Stimulated activated memory B cell treated with anti-CD40 and anti-IgM and Interleukin-4, amounts not matched to agents 10 μg/mL and 1 μg/mL and 100 μg/mL, for 72 hours (primary cell): Measurements from ENCODE around the gene CEACAM20.
"Not testable (repeated sequence)": the region's sequence is repeated elsewhere in the genome, so short reads cannot be mapped to it uniquely, and the experiment has no call there.

ENCODE experiments used
- ATAC-seq: fragments of 150-1000 bp; cut with Tn5 transposase; 2 replicates; pipeline ENCODE4 v1.10.0; 2021
- H3K27ac Mint-ChIP-seq: one replicate; pipeline ENCODE4 v1.8.0; 2022; ENCODE audit warnings: mild to moderate bottlenecking, mixed read lengths
- H3K27me3 Mint-ChIP-seq: one replicate; pipeline ENCODE4 v1.8.0; 2022; ENCODE audit warnings: mixed read lengths
- H3K36me3 Mint-ChIP-seq: one replicate; pipeline ENCODE4 v1.8.0; 2022; ENCODE audit warnings: mixed read lengths
- H3K4me1 Mint-ChIP-seq: one replicate; pipeline ENCODE4 v1.8.0; 2022; ENCODE audit warnings: mixed read lengths
- H3K4me3 Mint-ChIP-seq: one replicate; pipeline ENCODE4 v1.8.0; 2022; ENCODE audit warnings: mild to moderate bottlenecking, moderate library complexity, mixed read lengths
- H3K9me3 Mint-ChIP-seq: one replicate; pipeline ENCODE4 v1.8.0; 2022; ENCODE audit warnings: mixed read lengths

Gene CEACAM20

GRCh38 chr19:44527554-44527953, 1.9 kb downstream of the CEACAM20 start:
- Mint-ChIP-seq H3K4me1 (no peaks in the 10 kb centered on the region), H3K36me3 (no peaks in the 10 kb centered on the region), H3K4me3 (no peak overlapping the region), H3K27me3 (peaks cover 38% of the 10 kb centered on the region), H3K9me3 (peaks cover 11% of the 10 kb centered on the region), H3K27ac (no peak overlapping the region)
- no peak for ATAC-seq

- ATAC-seq: no peak
- Mint-ChIP-seq H3K36me3 (no peaks in the 10 kb centered on the region), H3K4me3 (no peak overlapping the region), H3K27me3 (peaks cover 32% of the 10 kb centered on the region), H3K27ac (no peak overlapping the region), H3K4me1 (no peaks in the 10 kb centered on the region), H3K9me3 (peaks cover 11% of the 10 kb centered on the region)
These were observed 3.6 kb downstream of the CEACAM20 start for GRCh38 chr19:44525721-44526430.

GRCh38 chr19:44521370-44521769, 8.1 kb downstream of the CEACAM20 start:
- H3K9me3 Mint-ChIP-seq: peaks cover 4% of the 10 kb centered on the region
- ATAC-seq: no peak
- H3K27ac Mint-ChIP-seq: no peak overlapping the region
- no peaks in the 10 kb centered on the region for H3K27me3 Mint-ChIP-seq
- H3K36me3 Mint-ChIP-seq: no peaks in the 10 kb centered on the region
- H3K4me1 Mint-ChIP-seq: no peaks in the 10 kb centered on the region
- no peak overlapping the region for H3K4me3 Mint-ChIP-seq

- ATAC-seq: no peak
- H3K27me3 Mint-ChIP-seq: no peaks in the 10 kb centered on the region
- H3K4me3 Mint-ChIP-seq: no peak overlapping the region
- H3K27ac Mint-ChIP-seq: no peak overlapping the region
- H3K9me3 Mint-ChIP-seq: peaks cover 5% of the 10 kb centered on the region
- H3K36me3 Mint-ChIP-seq: no peaks in the 10 kb centered on the region
- H3K4me1 Mint-ChIP-seq: no peaks in the 10 kb centered on the region
These were observed 12.3 kb downstream of the CEACAM20 start for GRCh38 chr19:44517146-44517545.

GRCh38 chr19:44515907-44516306, 13.6 kb downstream of the CEACAM20 start:
- Mint-ChIP-seq H3K27me3 (peaks cover 9% of the 10 kb centered on the region), H3K36me3 (no peaks in the 10 kb centered on the region), H3K4me1 (no peaks in the 10 kb centered on the region), H3K27ac (no peak overlapping the region), H3K4me3 (no peak overlapping the region), H3K9me3 (peaks cover 10% of the 10 kb centered on the region)
- no peak for ATAC-seq

GRCh38 chr19:44515031-44515430, 14.4 kb downstream of the CEACAM20 start:
- Mint-ChIP-seq H3K4me3 (no peak overlapping the region), H3K27ac (no peak overlapping the region), H3K36me3 (peaks cover under 1% of the 10 kb centered on the region), H3K9me3 (peaks cover 16% of the 10 kb centered on the region), H3K27me3 (peaks cover 18% of the 10 kb centered on the region), H3K4me1 (no peaks in the 10 kb centered on the region)
- ATAC-seq: no peak

GRCh38 chr19:44512326-44513298, 16.9 kb downstream of the CEACAM20 start:
- peaks cover 32% of the 10 kb centered on the region for H3K9me3 Mint-ChIP-seq

GRCh38 chr19:44509478-44509877, 20.0 kb downstream of the CEACAM20 start:
- H3K27me3 Mint-ChIP-seq: peaks cover 61% of the 10 kb centered on the region
- H3K27ac Mint-ChIP-seq: no peak overlapping the region
- peaks cover 22% of the 10 kb centered on the region for H3K36me3 Mint-ChIP-seq

More at GRCh38 chr19:44512326-44513298, 16.9 kb downstream of the CEACAM20 start:
- no peak for ATAC-seq
- Mint-ChIP-seq H3K27ac (no peak overlapping the region), H3K36me3 (peaks cover 15% of the 10 kb centered on the region), H3K4me1 (no peaks in the 10 kb centered on the region), H3K4me3 (no peak overlapping the region), H3K27me3 (peaks cover 40% of the 10 kb centered on the region)

GRCh38 chr19:44499962-44500949, 29.2 kb downstream of the CEACAM20 start, which contains the start of gene ZNF180:
TSS of gene ZNF180 (minus strand) at chr19:44500522. CDS start at chr19:44497334, 3,188 bp downstream.
- Mint-ChIP-seq H3K27ac (peak within 1 kb of the TSS; percentile 87), H3K4me1 (peaks cover 42% of the 10 kb centered on the region), H3K4me3 (peak within 1 kb of the TSS; percentile 92), H3K27me3 (peaks cover 5% of the 10 kb centered on the region), H3K36me3 (peaks cover 51% of the 10 kb centered on the region), H3K9me3 (peaks cover 32% of the 10 kb centered on the region)
- peak; percentile 97 for ATAC-seq

More at GRCh38 chr19:44509478-44509877, 20.0 kb downstream of the CEACAM20 start:
- no peak for ATAC-seq
- no peak overlapping the region for H3K4me3 Mint-ChIP-seq
- peaks cover 39% of the 10 kb centered on the region for H3K9me3 Mint-ChIP-seq
- H3K4me1 Mint-ChIP-seq: no peaks in the 10 kb centered on the region

- Mint-ChIP-seq H3K9me3 (peaks cover 35% of the 10 kb centered on the region), H3K27me3 (no peaks in the 10 kb centered on the region), H3K4me1 (peaks cover 45% of the 10 kb centered on the region), H3K27ac (peak overlapping the region; percentile 87), H3K4me3 (peak overlapping the region; percentile 92), H3K36me3 (peaks cover 56% of the 10 kb centered on the region)
- ATAC-seq: no peak
These were observed 29.9 kb downstream of the CEACAM20 start for GRCh38 chr19:44499559-44499958.

- Mint-ChIP-seq H3K36me3 (peaks cover 62% of the 10 kb centered on the region), H3K9me3 (peaks cover 35% of the 10 kb centered on the region), H3K27ac (no peak overlapping the region), H3K27me3 (no peaks in the 10 kb centered on the region), H3K4me1 (peaks cover 45% of the 10 kb centered on the region), H3K4me3 (peak overlapping the region; percentile 92)
- no peak for ATAC-seq
These were observed 30.5 kb downstream of the CEACAM20 start for GRCh38 chr19:44498988-44499387.

- H3K27ac Mint-ChIP-seq: no peak overlapping the region
- peaks cover 85% of the 10 kb centered on the region for H3K36me3 Mint-ChIP-seq
- no peak for ATAC-seq
- H3K4me1 Mint-ChIP-seq: peaks cover 45% of the 10 kb centered on the region
- H3K9me3 Mint-ChIP-seq: peaks cover 42% of the 10 kb centered on the region
- H3K4me3 Mint-ChIP-seq: no peak overlapping the region
- no peaks in the 10 kb centered on the region for H3K27me3 Mint-ChIP-seq
These were observed 32.8 kb downstream of the CEACAM20 start for GRCh38 chr19:44496711-44497110.

GRCh38 chr19:44476559-44477408, 52.7 kb downstream of the CEACAM20 start:
- Mint-ChIP-seq H3K27me3 (no peaks in the 10 kb centered on the region), H3K36me3 (peaks cover 84% of the 10 kb centered on the region), H3K9me3 (peaks cover 36% of the 10 kb centered on the region), H3K27ac (no peak overlapping the region), H3K4me1 (no peaks in the 10 kb centered on the region), H3K4me3 (no peak overlapping the region)
- no peak for ATAC-seq

GRCh38 chr19:44468730-44469129, 60.7 kb downstream of the CEACAM20 start:
- H3K27me3 Mint-ChIP-seq, H3K4me1 Mint-ChIP-seq, H3K4me3 Mint-ChIP-seq, ATAC-seq, H3K27ac Mint-ChIP-seq: not testable (repeated sequence)
- Mint-ChIP-seq H3K36me3 (peaks cover 46% of the 10 kb centered on the region), H3K9me3 (peaks cover 41% of the 10 kb centered on the region)
